ENCODE measurements around the gene TSPO. TPM values are rescaled to one million over a fixed set of nuclear protein-coding genes. Genes with fewer than 3 reads are reported as not detected.

Gene TSPO
- total RNA-seq, 1 experiment from 2014 or later, result 243 TPM

- no peak overlapping the region for H2AFZ ChIP-seq
- no TSS peak for BruUV-seq (replicated peaks)
- CTCF ChIA-PET, result no interaction called here
- H3K4me3 ChIP-seq, result no peak overlapping the region
- peaks cover 45% of the 10 kb centered on the region for H3F3A ChIP-seq (ENCODE audit: insufficient read depth, low read depth)
- no peaks in the 10 kb centered on the region for H3K27me3 ChIP-seq (ENCODE audit: insufficient read depth, low read depth)
- TF ChIP-seq EZH2 (IDR thresholded peaks at IDR 0.05; ENCODE audit: low read depth) (no peak), CTCF (conservative IDR thresholded peaks at IDR 0.05) (no peak)
- peaks cover 21% of the 10 kb centered on the region for H3K4me1 ChIP-seq (replicated peaks; ENCODE audit: insufficient read depth)
- H3K79me2 ChIP-seq (ENCODE audit: low read depth), result peaks cover 47% of the 10 kb centered on the region
- POLR2A ChIA-PET (ENCODE audit: unreplicated experiment), result no interaction called here
- intact Hi-C loops (cut with micrococcal nuclease; ENCODE audit: unreplicated experiment), result no loop called here
- H4K20me1 ChIP-seq (ENCODE audit: insufficient read depth), result peaks cover 26% of the 10 kb centered on the region; the same call in 1 of the 2 replicates
- H3K36me3 ChIP-seq (ENCODE audit: low read depth), result peaks cover 51% of the 10 kb centered on the region
- no peaks in the 10 kb centered on the region for H3K9me2 ChIP-seq (ENCODE audit: insufficient read depth)
- DNase-seq, result no peak
- no peak overlapping the region for H3K4me2 ChIP-seq
- H3K27ac ChIP-seq, result no peak overlapping the region
- H3K9me3 ChIP-seq (ENCODE audit: insufficient read depth, low read depth), result no peaks in the 10 kb centered on the region
These were observed 28.5 kb downstream of the TSPO start for GRCh38 chr22:43179911-43180195.

- H3F3A ChIP-seq (ENCODE audit: insufficient read depth, low read depth), result peaks cover 49% of the 10 kb centered on the region
- H3K4me2 ChIP-seq, result no peak overlapping the region
- no TSS peak for BruUV-seq (replicated peaks)
- H3K27me3 ChIP-seq (ENCODE audit: insufficient read depth, low read depth), result no peaks in the 10 kb centered on the region
- no peak overlapping the region for H2AFZ ChIP-seq
- H3K79me2 ChIP-seq (ENCODE audit: low read depth), result peaks cover 54% of the 10 kb centered on the region
- peaks cover 43% of the 10 kb centered on the region; the same call in 1 of the 2 replicates for H3K36me3 ChIP-seq (ENCODE audit: low read depth)
- H3K4me3 ChIP-seq, result no peak overlapping the region
- no peaks in the 10 kb centered on the region for H3K9me2 ChIP-seq (ENCODE audit: insufficient read depth)
- TF ChIP-seq EZH2 (IDR thresholded peaks at IDR 0.05; ENCODE audit: low read depth) (no peak), CTCF (conservative IDR thresholded peaks at IDR 0.05) (no peak)
- POLR2A ChIA-PET (ENCODE audit: unreplicated experiment), result no interaction called here
- H3K9me3 ChIP-seq (ENCODE audit: insufficient read depth, low read depth), result no peaks in the 10 kb centered on the region
- H4K20me1 ChIP-seq (ENCODE audit: insufficient read depth), result peaks cover 26% of the 10 kb centered on the region; the same call in 1 of the 2 replicates
- peaks cover 29% of the 10 kb centered on the region for H3K4me1 ChIP-seq (replicated peaks; ENCODE audit: insufficient read depth)
- no peak overlapping the region for H3K27ac ChIP-seq
- CTCF ChIA-PET, result no interaction called here
- intact Hi-C loops (cut with micrococcal nuclease; ENCODE audit: unreplicated experiment), result loop anchor here (1.0 kb wide), 1 partner anchor 48 kb away; no protein-coding TSS in a partner anchor
- DNase-seq, result no peak
These were observed 29.3 kb downstream of the TSPO start for GRCh38 chr22:43180670-43181069.

GRCh38 chr22:43181321-43182076, 30.1 kb downstream of the TSPO start:
- peaks cover 47% of the 10 kb centered on the region for H3F3A ChIP-seq (ENCODE audit: insufficient read depth, low read depth)
- no peak overlapping the region for H3K27ac ChIP-seq
- H2AFZ ChIP-seq, result no peak overlapping the region
- H3K79me2 ChIP-seq (ENCODE audit: low read depth), result peaks cover 62% of the 10 kb centered on the region
- intact Hi-C loops (cut with micrococcal nuclease; ENCODE audit: unreplicated experiment), result loop anchor here (1.0 kb wide), 1 partner anchor 47 kb away; no protein-coding TSS in a partner anchor
- no peaks in the 10 kb centered on the region for H3K9me3 ChIP-seq (ENCODE audit: insufficient read depth, low read depth)
- no peaks in the 10 kb centered on the region for H3K27me3 ChIP-seq (ENCODE audit: insufficient read depth, low read depth)
- peaks cover 30% of the 10 kb centered on the region for H3K4me1 ChIP-seq (replicated peaks; ENCODE audit: insufficient read depth)
- TF ChIP-seq CTCF (conservative IDR thresholded peaks at IDR 0.05) (no peak), EZH2 (IDR thresholded peaks at IDR 0.05; ENCODE audit: low read depth) (no peak)
- POLR2A ChIA-PET (ENCODE audit: unreplicated experiment), result no interaction called here
- 0 out of 2 replicates have a peak, but pooled peaks cover 20% of the 10 kb centered on the region for H4K20me1 ChIP-seq (ENCODE audit: insufficient read depth)
- H3K4me2 ChIP-seq, result no peak overlapping the region
- no peaks in the 10 kb centered on the region for H3K9me2 ChIP-seq (ENCODE audit: insufficient read depth)
- DNase-seq, result no peak
- BruUV-seq (replicated peaks), result no TSS peak
- H3K36me3 ChIP-seq (ENCODE audit: low read depth), result peaks cover 38% of the 10 kb centered on the region; the same call in 1 of the 2 replicates
- H3K4me3 ChIP-seq, result no peak overlapping the region
- CTCF ChIA-PET, result no interaction called here

Data from PC-9 (cell line).